HG03139 (cell line): Measurements from ENCODE around the gene MAP3K3.
"Not testable (repeated sequence)": the region's sequence is repeated elsewhere in the genome, so short reads cannot be mapped to it uniquely, and the experiment has no call there.

Source experiments
- ATAC-seq: cut with Tn5 transposase; IDR thresholded peaks from one replicate; pipeline ENCODE4 v1.9.1; 2021; ENCODE audit not compliant: unreplicated experiment

The MAP3K3 gene

GRCh38 chr17:63704259-63704576 lies 82.0 kb downstream of the MAP3K3 start:
- ATAC-seq = no peak

GRCh38 chr17:63704836-63705235 lies 82.6 kb downstream of the MAP3K3 start:
- ATAC-seq = no peak

GRCh38 chr17:63705657-63706056 lies 83.4 kb downstream of the MAP3K3 start:
- no peak for ATAC-seq

GRCh38 chr17:63706336-63707082 lies 84.3 kb downstream of the MAP3K3 start:
- ATAC-seq = no peak

- no peak for ATAC-seq
Measured at GRCh38 chr17:63707151-63707550, 84.9 kb downstream of the MAP3K3 start.

GRCh38 chr17:63709110-63709509 lies 86.9 kb downstream of the MAP3K3 start:
- ATAC-seq = no peak

- ATAC-seq = no peak
Measured at GRCh38 chr17:63714550-63715277, 92.5 kb downstream of the MAP3K3 start.

GRCh38 chr17:63716426-63716825 lies 94.2 kb downstream of the MAP3K3 start:
- no peak for ATAC-seq

GRCh38 chr17:63718988-63719387 lies 96.8 kb downstream of the MAP3K3 start:
- no peak for ATAC-seq

GRCh38 chr17:63720194-63720593 lies 98.0 kb downstream of the MAP3K3 start:
- not testable (repeated sequence) for ATAC-seq

- ATAC-seq = no peak
Measured at GRCh38 chr17:63722403-63722802, 100.2 kb downstream of the MAP3K3 start.

GRCh38 chr17:63735691-63736090 lies 113.5 kb downstream of the MAP3K3 start:
- no peak for ATAC-seq

GRCh38 chr17:63740464-63741142 lies 118.4 kb downstream of the MAP3K3 start:
- no peak for ATAC-seq

GRCh38 chr17:63741143-63741407 lies 118.9 kb downstream of the MAP3K3 start:
- peak; percentile 10 for ATAC-seq

- peak; percentile 90 for ATAC-seq
Measured at GRCh38 chr17:63741408-63742173, 119.4 kb downstream of the MAP3K3 start, which contains the start of gene STRADA. STRADA (minus strand) TSS chr17:63741799; CDS start chr17:63728369, 13,430 bp downstream.
